ENCODE results near the gene MAGI3. TPM values are rescaled to one million over a fixed set of nuclear protein-coding genes. Genes with fewer than 3 reads are reported as not detected.

MAGI3 gene
- total RNA-seq, 4 donors from 2014 or later = 2.8 to 4.1 (median 4.0) TPM

DNA sequence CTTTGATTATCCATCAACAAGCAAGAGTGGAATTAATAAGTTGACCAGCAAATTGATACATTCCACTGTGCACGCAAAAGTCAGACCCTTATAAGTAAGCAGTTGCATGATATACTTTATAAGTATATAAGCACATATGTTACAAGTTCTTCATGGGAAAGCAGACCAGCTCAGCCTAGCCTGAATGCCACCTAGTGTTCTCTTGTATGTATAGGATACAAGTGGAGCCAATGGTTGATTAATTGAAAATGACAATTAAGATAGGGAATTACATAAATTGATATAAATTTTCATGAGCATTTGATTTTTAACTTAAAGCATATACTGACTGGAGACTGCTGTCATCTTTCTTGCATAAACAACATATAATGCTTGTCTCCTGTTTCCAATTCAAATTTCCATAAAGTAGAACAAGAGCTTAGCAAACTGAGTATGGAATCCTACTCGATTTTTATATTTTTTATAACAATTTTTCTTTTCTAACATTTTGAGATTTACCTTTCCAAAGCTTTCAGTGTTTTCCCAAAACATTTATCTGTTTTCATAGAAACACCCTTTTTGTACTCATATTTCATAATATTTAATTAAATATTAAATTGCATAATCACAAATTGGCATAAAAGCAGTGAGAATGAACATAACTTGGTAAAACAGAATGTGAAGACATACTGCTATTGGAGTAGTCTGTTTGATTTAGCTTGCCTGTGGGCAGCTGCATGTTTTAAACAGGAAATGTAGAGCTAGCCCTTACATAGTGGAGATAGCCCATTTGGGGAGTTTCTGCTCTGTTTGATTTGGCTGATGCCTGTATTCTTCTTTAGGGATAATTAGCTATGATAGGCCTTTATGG lies 62.8 kb downstream of the MAGI3 start:
- peaks cover 4 to 7% of the 10 kb centered on the region in 2 donors for H3K4me1 ChIP-seq
- intact Hi-C loops (cut with DNase I; ENCODE audit: low total_unique reads) (no loop called here), in situ Hi-C loops (cut with MboI; ENCODE audit: low sequenced_read_pairs in 4 of 4) (loop anchor here in 1 of 4 donors (25.0 kb wide), 1 partner anchor 316 kb away; no protein-coding TSS in a partner anchor)
- no peak for DNase-seq
- no peaks in the 10 kb centered on the region for H3K9me3 ChIP-seq
- no peak for ATAC-seq
- H3K27ac ChIP-seq = no peak overlapping the region
- H3K27me3 ChIP-seq = no peaks in the 10 kb centered on the region
- TF ChIP-seq POLR2A (IDR thresholded peaks at IDR 0.05) = no peak
- TF ChIP-seq, protein P1, sequence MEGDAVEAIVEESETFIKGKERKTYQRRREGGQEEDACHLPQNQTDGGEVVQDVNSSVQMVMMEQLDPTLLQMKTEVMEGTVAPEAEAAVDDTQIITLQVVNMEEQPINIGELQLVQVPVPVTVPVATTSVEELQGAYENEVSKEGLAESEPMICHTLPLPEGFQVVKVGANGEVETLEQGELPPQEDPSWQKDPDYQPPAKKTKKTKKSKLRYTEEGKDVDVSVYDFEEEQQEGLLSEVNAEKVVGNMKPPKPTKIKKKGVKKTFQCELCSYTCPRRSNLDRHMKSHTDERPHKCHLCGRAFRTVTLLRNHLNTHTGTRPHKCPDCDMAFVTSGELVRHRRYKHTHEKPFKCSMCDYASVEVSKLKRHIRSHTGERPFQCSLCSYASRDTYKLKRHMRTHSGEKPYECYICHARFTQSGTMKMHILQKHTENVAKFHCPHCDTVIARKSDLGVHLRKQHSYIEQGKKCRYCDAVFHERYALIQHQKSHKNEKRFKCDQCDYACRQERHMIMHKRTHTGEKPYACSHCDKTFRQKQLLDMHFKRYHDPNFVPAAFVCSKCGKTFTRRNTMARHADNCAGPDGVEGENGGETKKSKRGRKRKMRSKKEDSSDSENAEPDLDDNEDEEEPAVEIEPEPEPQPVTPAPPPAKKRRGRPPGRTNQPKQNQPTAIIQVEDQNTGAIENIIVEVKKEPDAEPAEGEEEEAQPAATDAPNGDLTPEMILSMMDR (IDR thresholded peaks at IDR 0.05 in 4 of 5, conservative IDR thresholded peaks at IDR 0.05 in 1 of 5) = peak in 3 of 5 experiments; percentile 10 to 41 (median 36)
- no peaks in the 10 kb centered on the region for H3K36me3 ChIP-seq
- H3K4me3 ChIP-seq = no peak overlapping the region

DNA sequence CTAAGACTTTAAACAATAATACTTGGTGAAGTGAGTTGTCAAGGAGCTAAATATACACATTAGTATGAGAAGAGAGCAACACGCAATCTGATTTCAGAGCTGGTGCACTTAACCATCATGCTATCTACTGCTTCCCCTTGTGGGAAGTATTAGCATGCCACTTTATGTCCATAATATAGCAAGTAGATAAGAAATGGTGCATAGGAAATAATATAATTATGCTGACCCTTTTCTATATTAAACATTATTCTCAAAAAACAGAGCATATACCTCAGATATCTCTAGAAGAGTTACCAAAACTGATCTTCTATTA lies 63.4 kb downstream of the MAGI3 start:
- H3K36me3 ChIP-seq = no peaks in the 10 kb centered on the region
- H3K9me3 ChIP-seq = no peaks in the 10 kb centered on the region
- H3K4me3 ChIP-seq = no peak overlapping the region
- H3K27ac ChIP-seq = no peak overlapping the region
- ATAC-seq (no peak), DNase-seq (no peak)
- H3K27me3 ChIP-seq = no peaks in the 10 kb centered on the region
- TF ChIP-seq POLR2A (IDR thresholded peaks at IDR 0.05) = no peak
- TF ChIP-seq, protein P1 (IDR thresholded peaks at IDR 0.05 in 4 of 5, conservative IDR thresholded peaks at IDR 0.05 in 1 of 5) = no peak
- in situ Hi-C loops (cut with MboI; ENCODE audit: low sequenced_read_pairs in 4 of 4) (loop anchor here in 1 of 4 donors (25.0 kb wide), 1 partner anchor 316 kb away; no protein-coding TSS in a partner anchor), intact Hi-C loops (cut with DNase I; ENCODE audit: low total_unique reads) (no loop called here)
- H3K4me1 ChIP-seq = peaks cover 4 to 7% of the 10 kb centered on the region in 2 donors

DNA sequence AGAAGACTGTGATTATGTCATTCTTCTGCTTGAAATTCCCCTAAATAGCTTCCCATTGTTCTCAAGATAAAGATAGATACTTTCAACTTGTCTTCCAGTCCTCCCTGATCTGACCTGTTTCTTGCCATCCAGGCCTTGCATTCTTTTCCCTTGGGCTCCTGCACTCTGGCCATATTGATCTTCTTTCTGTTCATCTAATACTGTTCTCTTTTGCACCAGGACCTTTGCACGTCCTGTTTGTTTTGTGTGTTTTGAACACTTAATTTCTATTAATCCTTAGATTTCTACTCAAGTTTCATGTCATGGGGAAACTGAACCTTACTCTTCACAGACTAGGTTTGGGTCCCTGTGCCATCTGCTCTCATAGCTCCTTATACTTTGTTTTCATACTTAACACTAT lies 65.1 kb downstream of the MAGI3 start:
- intact Hi-C loops (cut with DNase I; ENCODE audit: low total_unique reads) = no loop called here
- H3K36me3 ChIP-seq = no peaks in the 10 kb centered on the region
- in situ Hi-C loops (cut with MboI; ENCODE audit: low sequenced_read_pairs in 4 of 4) = loop anchor here in 1 of 4 donors (25.0 kb wide), 1 partner anchor 318 kb away; no protein-coding TSS in a partner anchor

DNA sequence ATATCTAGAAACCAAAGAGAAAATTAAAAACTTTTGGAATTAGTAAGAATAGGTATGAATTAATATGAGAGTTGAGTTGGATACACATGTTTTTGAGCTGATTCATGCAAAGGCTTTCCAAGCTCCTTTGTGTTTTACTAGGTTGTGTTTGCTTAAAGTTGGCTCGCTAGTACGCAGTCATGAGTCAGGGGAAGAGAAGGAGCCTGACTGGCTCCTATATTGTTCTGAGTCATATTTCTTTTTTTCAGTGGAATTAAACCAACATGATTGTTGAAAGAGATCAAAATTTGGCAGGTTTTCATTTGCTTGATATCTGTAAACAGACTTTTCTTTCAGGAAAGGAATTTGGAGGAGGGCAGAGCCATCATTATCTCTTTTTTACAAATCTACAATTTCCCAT lies 66.7 kb downstream of the MAGI3 start:
- Histone ChIP-seq H3K4me1 (peaks cover 2 to 3% of the 10 kb centered on the region in 2 donors), H3K27me3 (no peaks in the 10 kb centered on the region), H3K36me3 (no peaks in the 10 kb centered on the region), H3K4me3 (no peak overlapping the region), H3K9me3 (peaks cover 0 to 4% (median 0%) of the 10 kb centered on the region in 3 donors), H3K27ac (no peak overlapping the region)
- DNase-seq (peak; percentile 15 to 27), ATAC-seq (peak; percentile 80)
- intact Hi-C loops (cut with DNase I; ENCODE audit: low total_unique reads) = no loop called here
- in situ Hi-C loops (cut with MboI; ENCODE audit: low sequenced_read_pairs in 4 of 4) = loop anchor here in 1 of 4 donors (25.0 kb wide), 1 partner anchor 320 kb away; no protein-coding TSS in a partner anchor
- TF ChIP-seq, protein P1 (IDR thresholded peaks at IDR 0.05 in 4 of 5, conservative IDR thresholded peaks at IDR 0.05 in 1 of 5) = no peak
- TF ChIP-seq POLR2A (IDR thresholded peaks at IDR 0.05) = no peak

More for the DNA sequence above, 65.1 kb downstream of the MAGI3 start:
- Histone ChIP-seq H3K27ac (no peak overlapping the region), H3K4me3 (no peak overlapping the region), H3K4me1 (peaks cover 4 to 7% of the 10 kb centered on the region in 2 donors), H3K9me3 (no peaks in the 10 kb centered on the region), H3K27me3 (no peaks in the 10 kb centered on the region)
- ATAC-seq (no peak), DNase-seq (no peak)
- TF ChIP-seq, protein P1 (IDR thresholded peaks at IDR 0.05 in 4 of 5, conservative IDR thresholded peaks at IDR 0.05 in 1 of 5) = no peak
- no peak for TF ChIP-seq POLR2A (IDR thresholded peaks at IDR 0.05)
